ENCODE results near the gene ASTN2.

The ASTN2 gene

GRCh38 chr9:116496167-116496566, 918.7 kb downstream of the ASTN2 start:
- DNase-seq = no peak

- no peak for DNase-seq
Measured at GRCh38 chr9:116495725-116496124, 919.1 kb downstream of the ASTN2 start.

- DNase-seq = peak in 1 of 2 experiments; percentile 21
Measured at GRCh38 chr9:116494815-116495634, 919.8 kb downstream of the ASTN2 start.

GRCh38 chr9:116493183-116493860, 921.5 kb downstream of the ASTN2 start:
- no peak for DNase-seq

- no peak for DNase-seq
Measured at GRCh38 chr9:116491659-116492058, 923.2 kb downstream of the ASTN2 start.

- no peak for DNase-seq
Measured at GRCh38 chr9:116491219-116491618, 923.6 kb downstream of the ASTN2 start.

GRCh38 chr9:116490321-116490720, 924.5 kb downstream of the ASTN2 start:
- no peak for DNase-seq

- no peak for DNase-seq
Measured at GRCh38 chr9:116488373-116488772, 926.5 kb downstream of the ASTN2 start.

GRCh38 chr9:116484492-116485061, 930.3 kb downstream of the ASTN2 start:
- DNase-seq = no peak

- no peak for DNase-seq
Measured at GRCh38 chr9:116483622-116484491, 931.0 kb downstream of the ASTN2 start.

- no peak for DNase-seq
Measured at GRCh38 chr9:116482740-116483139, 932.1 kb downstream of the ASTN2 start.

GRCh38 chr9:116480700-116481099, 934.2 kb downstream of the ASTN2 start:
- no peak for DNase-seq

- DNase-seq = no peak
Measured at GRCh38 chr9:116479967-116480366, 934.9 kb downstream of the ASTN2 start.

- DNase-seq = no peak
Measured at GRCh38 chr9:116479056-116479544, 935.8 kb downstream of the ASTN2 start.

- DNase-seq = no peak
Measured at GRCh38 chr9:116477584-116478141, 937.2 kb downstream of the ASTN2 start.

- DNase-seq = no peak
Measured at GRCh38 chr9:116476935-116477381, 937.9 kb downstream of the ASTN2 start.

GRCh38 chr9:116476002-116476401, 938.9 kb downstream of the ASTN2 start:
- DNase-seq = no peak

- DNase-seq = no peak
Measured at GRCh38 chr9:116475201-116475600, 939.7 kb downstream of the ASTN2 start.

- DNase-seq = no peak
Measured at GRCh38 chr9:116471944-116472506, 942.8 kb downstream of the ASTN2 start.

GRCh38 chr9:116471093-116471906, 943.6 kb downstream of the ASTN2 start:
- peak in 1 of 2 experiments; percentile 9 for DNase-seq

Data from NCI-H2081 (cell line).